ENCODE measurements around the gene OR5V1.

DNA sequence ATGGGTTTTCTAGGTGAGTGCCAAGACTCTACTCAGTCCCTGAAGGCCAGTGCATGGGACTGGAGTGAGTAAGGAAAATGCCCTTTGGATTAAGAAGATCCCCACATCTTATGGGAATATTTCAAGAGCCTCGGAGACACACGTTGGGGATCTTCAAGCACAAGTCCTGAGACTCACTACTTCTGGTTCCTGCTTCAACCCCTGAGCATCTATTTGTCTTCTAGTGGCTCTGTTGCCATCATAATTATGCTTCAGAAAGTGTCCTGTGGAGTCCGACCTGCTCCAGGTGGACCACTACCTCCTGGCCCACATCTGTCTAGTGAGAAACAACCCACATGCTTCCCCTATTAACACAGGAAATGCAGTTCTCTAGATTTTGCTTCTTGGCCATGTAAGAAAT is at the start of gene OR5V1:
- TF ChIP-seq PPARA (CRISPR knock-in tag; IDR thresholded peaks at IDR 0.05; ENCODE audit: borderline replicate concordance): no peak
- TF ChIP-seq CREB5 (CRISPR knock-in tag; IDR thresholded peaks at IDR 0.05; ENCODE audit: low read depth): no peak
- TF ChIP-seq ZNF565 (CRISPR knock-in tag; conservative IDR thresholded peaks at IDR 0.05; ENCODE audit: low read depth): no peak
- TF ChIP-seq ZFP30 (CRISPR knock-in tag; IDR thresholded peaks at IDR 0.05): no peak
- no peak for TF ChIP-seq ZNF70 (CRISPR knock-in tag; IDR thresholded peaks at IDR 0.05)
- TF ChIP-seq CSDC2 (CRISPR knock-in tag; IDR thresholded peaks at IDR 0.05): no peak
- TF ChIP-seq, protein P1, sequence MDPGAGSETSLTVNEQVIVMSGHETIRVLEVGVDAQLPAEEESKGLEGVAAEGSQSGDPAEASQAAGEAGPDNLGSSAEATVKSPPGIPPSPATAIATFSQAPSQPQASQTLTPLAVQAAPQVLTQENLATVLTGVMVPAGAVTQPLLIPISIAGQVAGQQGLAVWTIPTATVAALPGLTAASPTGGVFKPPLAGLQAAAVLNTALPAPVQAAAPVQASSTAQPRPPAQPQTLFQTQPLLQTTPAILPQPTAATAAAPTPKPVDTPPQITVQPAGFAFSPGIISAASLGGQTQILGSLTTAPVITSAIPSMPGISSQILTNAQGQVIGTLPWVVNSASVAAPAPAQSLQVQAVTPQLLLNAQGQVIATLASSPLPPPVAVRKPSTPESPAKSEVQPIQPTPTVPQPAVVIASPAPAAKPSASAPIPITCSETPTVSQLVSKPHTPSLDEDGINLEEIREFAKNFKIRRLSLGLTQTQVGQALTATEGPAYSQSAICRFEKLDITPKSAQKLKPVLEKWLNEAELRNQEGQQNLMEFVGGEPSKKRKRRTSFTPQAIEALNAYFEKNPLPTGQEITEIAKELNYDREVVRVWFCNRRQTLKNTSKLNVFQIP (CRISPR knock-in tag; IDR thresholded peaks at IDR 0.05; ENCODE audit: borderline replicate concordance, low read depth): no peak
- TF ChIP-seq, protein P2, sequence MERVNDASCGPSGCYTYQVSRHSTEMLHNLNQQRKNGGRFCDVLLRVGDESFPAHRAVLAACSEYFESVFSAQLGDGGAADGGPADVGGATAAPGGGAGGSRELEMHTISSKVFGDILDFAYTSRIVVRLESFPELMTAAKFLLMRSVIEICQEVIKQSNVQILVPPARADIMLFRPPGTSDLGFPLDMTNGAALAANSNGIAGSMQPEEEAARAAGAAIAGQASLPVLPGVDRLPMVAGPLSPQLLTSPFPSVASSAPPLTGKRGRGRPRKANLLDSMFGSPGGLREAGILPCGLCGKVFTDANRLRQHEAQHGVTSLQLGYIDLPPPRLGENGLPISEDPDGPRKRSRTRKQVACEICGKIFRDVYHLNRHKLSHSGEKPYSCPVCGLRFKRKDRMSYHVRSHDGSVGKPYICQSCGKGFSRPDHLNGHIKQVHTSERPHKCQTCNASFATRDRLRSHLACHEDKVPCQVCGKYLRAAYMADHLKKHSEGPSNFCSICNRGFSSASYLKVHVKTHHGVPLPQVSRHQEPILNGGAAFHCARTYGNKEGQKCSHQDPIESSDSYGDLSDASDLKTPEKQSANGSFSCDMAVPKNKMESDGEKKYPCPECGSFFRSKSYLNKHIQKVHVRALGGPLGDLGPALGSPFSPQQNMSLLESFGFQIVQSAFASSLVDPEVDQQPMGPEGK (CRISPR knock-in tag; IDR thresholded peaks at IDR 0.05; ENCODE audit: borderline replicate concordance): no peak
- TF ChIP-seq RARB (CRISPR knock-in tag; IDR thresholded peaks at IDR 0.05): no peak
